ENCODE results near the gene TCF7L1. TPM values are rescaled to one million over a fixed set of nuclear protein-coding genes. Genes with fewer than 3 reads are reported as not detected.

TCF7L1 gene
- total RNA-seq, 1 donor from 2014 or later, result 30.8 TPM

DNA sequence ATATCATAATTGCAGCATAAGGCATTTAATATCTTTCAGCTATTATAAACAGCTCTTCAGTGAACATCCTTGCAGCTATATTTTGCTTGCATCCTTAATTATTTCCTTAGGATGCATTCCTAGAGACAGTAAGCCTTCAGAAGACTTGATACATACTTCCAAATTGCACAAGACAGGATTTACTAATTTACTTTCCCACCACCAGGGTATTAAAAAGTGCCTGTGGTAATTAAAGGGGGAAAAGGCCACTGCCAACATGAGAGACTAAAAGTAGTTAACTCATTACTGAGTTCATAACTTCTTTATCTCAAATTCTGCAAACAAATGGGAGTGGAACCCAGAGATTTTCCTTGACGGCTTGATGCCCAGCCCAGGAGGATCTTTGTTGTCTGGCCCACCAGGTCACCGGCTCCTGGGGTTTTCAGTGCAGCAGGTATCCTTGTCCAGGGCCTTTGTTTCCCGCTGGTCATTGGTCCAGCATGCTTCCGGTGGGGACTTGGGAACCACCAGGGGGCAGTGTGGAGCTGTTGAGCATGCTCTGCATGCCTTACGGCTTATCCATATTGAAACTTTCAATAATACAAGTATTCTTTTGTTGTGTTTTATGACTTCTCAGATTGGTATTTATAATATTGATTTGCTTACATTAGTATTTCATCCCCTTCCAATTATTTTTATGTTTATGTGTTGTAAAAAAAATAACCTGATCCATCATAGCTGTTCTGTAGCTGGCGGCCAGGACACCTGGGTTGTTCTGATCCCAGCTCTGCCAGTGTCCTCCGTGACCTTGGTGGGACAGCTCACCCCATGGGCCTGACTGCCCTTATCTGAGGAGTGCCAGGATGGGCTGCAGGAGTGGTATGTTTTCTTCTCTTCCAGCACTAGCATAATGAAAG, 133.2 kb downstream of the TCF7L1 start:
- Histone ChIP-seq H4K20me1 (ENCODE audit: insufficient read depth, low read length) (no peaks in the 10 kb centered on the region), H3K36me3 (ENCODE audit: insufficient read depth, low read length) (no peaks in the 10 kb centered on the region), H3K4me1 (ENCODE audit: insufficient read depth, low read length) (peaks cover 24% of the 10 kb centered on the region), H3K27me3 (ENCODE audit: insufficient read depth, low read length) (no peaks in the 10 kb centered on the region), H3K79me2 (ENCODE audit: insufficient read depth, low read length) (no peaks in the 10 kb centered on the region), H2AFZ (ENCODE audit: low read depth, low read length) (no peak overlapping the region), H3K9me3 (ENCODE audit: insufficient read depth, low read depth, low read length) (no peaks in the 10 kb centered on the region), H3K27ac (ENCODE audit: low read depth, low read length) (no peak overlapping the region), H3K9ac (ENCODE audit: low read length) (no peak overlapping the region), H3K4me2 (ENCODE audit: low read length) (no peak overlapping the region), H3K4me3 (ENCODE audit: insufficient read depth, low read depth, low read length) (no peak overlapping the region)
- DNase-seq (ENCODE audit: low read depth) (no peak), FAIRE-seq (no peak)
- H3K27me3 Mint-ChIP-seq (ENCODE audit: low read depth, unreplicated experiment), result no peaks in the 10 kb centered on the region
- H3K4me1 Mint-ChIP-seq (ENCODE audit: low read depth, unreplicated experiment), result peaks cover 26% of the 10 kb centered on the region
- peaks cover 9% of the 10 kb centered on the region for H3K36me3 Mint-ChIP-seq (ENCODE audit: low read depth, unreplicated experiment)
- TF ChIP-seq EZH2 (IDR thresholded peaks at IDR 0.05; ENCODE audit: insufficient read depth, low read length), result no peak
- TF ChIP-seq, protein P1, sequence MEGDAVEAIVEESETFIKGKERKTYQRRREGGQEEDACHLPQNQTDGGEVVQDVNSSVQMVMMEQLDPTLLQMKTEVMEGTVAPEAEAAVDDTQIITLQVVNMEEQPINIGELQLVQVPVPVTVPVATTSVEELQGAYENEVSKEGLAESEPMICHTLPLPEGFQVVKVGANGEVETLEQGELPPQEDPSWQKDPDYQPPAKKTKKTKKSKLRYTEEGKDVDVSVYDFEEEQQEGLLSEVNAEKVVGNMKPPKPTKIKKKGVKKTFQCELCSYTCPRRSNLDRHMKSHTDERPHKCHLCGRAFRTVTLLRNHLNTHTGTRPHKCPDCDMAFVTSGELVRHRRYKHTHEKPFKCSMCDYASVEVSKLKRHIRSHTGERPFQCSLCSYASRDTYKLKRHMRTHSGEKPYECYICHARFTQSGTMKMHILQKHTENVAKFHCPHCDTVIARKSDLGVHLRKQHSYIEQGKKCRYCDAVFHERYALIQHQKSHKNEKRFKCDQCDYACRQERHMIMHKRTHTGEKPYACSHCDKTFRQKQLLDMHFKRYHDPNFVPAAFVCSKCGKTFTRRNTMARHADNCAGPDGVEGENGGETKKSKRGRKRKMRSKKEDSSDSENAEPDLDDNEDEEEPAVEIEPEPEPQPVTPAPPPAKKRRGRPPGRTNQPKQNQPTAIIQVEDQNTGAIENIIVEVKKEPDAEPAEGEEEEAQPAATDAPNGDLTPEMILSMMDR (IDR thresholded peaks at IDR 0.05; ENCODE audit: insufficient read depth, low read depth, low read length), result peak; percentile 80
- H3K9me3 Mint-ChIP-seq (ENCODE audit: unreplicated experiment), result no peaks in the 10 kb centered on the region
- H3K4me3 Mint-ChIP-seq (ENCODE audit: unreplicated experiment), result no peak overlapping the region
- H3K27ac Mint-ChIP-seq (ENCODE audit: unreplicated experiment), result no peak overlapping the region

DNA sequence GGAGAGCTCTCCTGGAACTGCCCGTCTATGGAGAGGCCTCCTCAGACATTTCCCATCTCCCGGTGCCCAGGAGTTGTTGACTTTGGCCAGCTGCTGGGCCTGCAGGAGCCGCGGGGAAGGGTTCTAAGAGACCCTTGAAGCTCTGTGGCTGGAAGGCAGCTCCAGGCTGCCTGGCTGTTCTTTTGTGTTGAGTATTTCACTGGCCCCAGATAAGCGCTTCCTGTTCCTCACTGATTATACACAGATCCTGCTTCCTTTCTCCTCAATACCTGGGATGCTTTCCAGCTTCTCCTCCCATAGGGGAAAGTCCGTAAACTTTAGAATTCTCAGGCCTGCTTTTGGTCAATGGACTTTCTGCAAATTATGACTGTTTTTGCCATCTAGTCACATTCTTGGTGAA, 136.8 kb downstream of the TCF7L1 start:
- Histone ChIP-seq H2AFZ (ENCODE audit: low read depth, low read length) (no peak overlapping the region), H3K4me3 (ENCODE audit: insufficient read depth, low read depth, low read length) (no peak overlapping the region), H3K27me3 (ENCODE audit: insufficient read depth, low read length) (no peaks in the 10 kb centered on the region), H3K9ac (ENCODE audit: low read length) (no peak overlapping the region), H3K79me2 (ENCODE audit: insufficient read depth, low read length) (no peaks in the 10 kb centered on the region), H3K36me3 (ENCODE audit: insufficient read depth, low read length) (no peaks in the 10 kb centered on the region), H3K4me1 (ENCODE audit: insufficient read depth, low read length) (peaks cover 22% of the 10 kb centered on the region), H4K20me1 (ENCODE audit: insufficient read depth, low read length) (no peaks in the 10 kb centered on the region), H3K4me2 (ENCODE audit: low read length) (no peak overlapping the region), H3K9me3 (ENCODE audit: insufficient read depth, low read depth, low read length) (no peaks in the 10 kb centered on the region), H3K27ac (ENCODE audit: low read depth, low read length) (no peak overlapping the region)
- Mint-ChIP-seq H3K36me3 (ENCODE audit: low read depth, unreplicated experiment) (peaks cover 2% of the 10 kb centered on the region), H3K4me3 (ENCODE audit: unreplicated experiment) (no peak overlapping the region), H3K27ac (ENCODE audit: unreplicated experiment) (no peak overlapping the region), H3K4me1 (ENCODE audit: low read depth, unreplicated experiment) (peaks cover 21% of the 10 kb centered on the region), H3K27me3 (ENCODE audit: low read depth, unreplicated experiment) (no peaks in the 10 kb centered on the region), H3K9me3 (ENCODE audit: unreplicated experiment) (no peaks in the 10 kb centered on the region)
- TF ChIP-seq, protein P1 (IDR thresholded peaks at IDR 0.05; ENCODE audit: insufficient read depth, low read depth, low read length), result no peak
- no peak for TF ChIP-seq EZH2 (IDR thresholded peaks at IDR 0.05; ENCODE audit: insufficient read depth, low read length)
- FAIRE-seq (no peak), DNase-seq (ENCODE audit: low read depth) (peak; percentile 22)

DNA sequence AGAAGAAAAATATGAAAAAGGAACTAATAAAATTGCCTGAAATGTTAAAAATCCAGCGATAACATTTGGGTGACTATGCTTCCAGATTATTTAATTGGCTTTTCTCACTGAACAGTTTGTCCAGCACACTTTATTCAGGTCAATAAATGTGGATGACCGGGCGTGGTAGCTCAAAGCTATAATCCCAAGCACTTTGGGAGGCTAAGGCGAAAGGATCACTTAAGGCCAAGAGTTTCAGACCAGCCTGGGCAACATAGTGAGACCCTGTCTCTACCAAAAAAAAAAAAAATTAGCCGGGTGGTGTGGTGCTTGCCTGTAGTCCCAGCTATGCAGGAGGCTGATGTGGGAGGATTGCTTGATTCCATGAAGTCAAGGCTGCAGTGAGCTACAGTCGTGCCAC, 139.2 kb downstream of the TCF7L1 start:
- Mint-ChIP-seq H3K4me1 (ENCODE audit: low read depth, unreplicated experiment) (peaks cover 13% of the 10 kb centered on the region), H3K36me3 (ENCODE audit: low read depth, unreplicated experiment) (peaks cover 10% of the 10 kb centered on the region), H3K9me3 (ENCODE audit: unreplicated experiment) (no peaks in the 10 kb centered on the region), H3K27me3 (ENCODE audit: low read depth, unreplicated experiment) (no peaks in the 10 kb centered on the region), H3K4me3 (ENCODE audit: unreplicated experiment) (no peak overlapping the region), H3K27ac (ENCODE audit: unreplicated experiment) (no peak overlapping the region)
- Histone ChIP-seq H3K4me3 (ENCODE audit: insufficient read depth, low read depth, low read length) (no peak overlapping the region), H3K4me1 (ENCODE audit: insufficient read depth, low read length) (peaks cover 22% of the 10 kb centered on the region), H3K79me2 (ENCODE audit: insufficient read depth, low read length) (no peaks in the 10 kb centered on the region), H3K4me2 (ENCODE audit: low read length) (no peak overlapping the region), H3K27me3 (ENCODE audit: insufficient read depth, low read length) (no peaks in the 10 kb centered on the region), H3K9me3 (ENCODE audit: insufficient read depth, low read depth, low read length) (no peaks in the 10 kb centered on the region), H3K27ac (ENCODE audit: low read depth, low read length) (no peak overlapping the region), H4K20me1 (ENCODE audit: insufficient read depth, low read length) (no peaks in the 10 kb centered on the region), H3K9ac (ENCODE audit: low read length) (no peak overlapping the region), H3K36me3 (ENCODE audit: insufficient read depth, low read length) (no peaks in the 10 kb centered on the region), H2AFZ (ENCODE audit: low read depth, low read length) (no peak overlapping the region)
- TF ChIP-seq, protein P1 (IDR thresholded peaks at IDR 0.05; ENCODE audit: insufficient read depth, low read depth, low read length), result no peak
- no peak for TF ChIP-seq EZH2 (IDR thresholded peaks at IDR 0.05; ENCODE audit: insufficient read depth, low read length)
- FAIRE-seq (no peak), DNase-seq (ENCODE audit: low read depth) (no peak)

Measured in astrocyte (in vitro differentiated cells and primary cell).